Endothelial cell of umbilical vein (primary cell): ENCODE results near the gene CAMKMT. TPM values are rescaled to one million over a fixed set of nuclear protein-coding genes. Genes with fewer than 3 reads are reported as not detected.

Experiments used
- BruUV-seq: library from RNA; stranded (reverse); fragments of 400-500 nt; replicated peaks from 2 replicates; lab custom pipeline; 2021; lab: Mats Ljungman, UMichigan
- CTCF ChIA-PET: fragments of 300-600, 350-600 bp; sonication (Branson Sonifier 250); formaldehyde crosslinking; loops from one replicate; lab custom pipeline; 2021; ENCODE audit warnings: antibody characterized with exemption, inconsistent platforms; lab: Charles Lee
- POLR2A ChIA-PET: fragments of 300-600, 350-600 bp; sonication (Branson Sonifier 250); formaldehyde crosslinking; loops from one replicate; lab custom pipeline; 2021; ENCODE audit warnings: antibody characterized with exemption, inconsistent platforms; lab: Charles Lee
- DNase-seq: peaks from one replicate; pipeline ENCODE4 v3.0.0-alpha.2; 2011; ENCODE audit warnings: low read depth, low spot score
- FAIRE-seq: peaks from 2 replicates; lab custom pipeline; 2011; peaks lifted over from hg19 to GRCh38; lab: Jason Lieb, UNC
- H2AFZ ChIP-seq: 2 replicates; pipeline ENCODE4 v1.6.0; 2012; ENCODE audit warnings: low read depth, low read length, control low read depth, inconsistent platforms
- H3K27ac ChIP-seq: 2 replicates; pipeline ENCODE4 v1.5.1; 2011; ENCODE audit warnings: low read depth, mild to moderate bottlenecking, control low read depth, low read length, moderate library complexity; ENCODE audit not compliant: insufficient read depth
- H3K27me3 ChIP-seq, 2 experiments: 2 replicates each; pipeline versions ENCODE4 v1.6.0 to v1.6.1; 2011; ENCODE audit warnings: low read length in 2 of 2, mixed read lengths in 1 of 2; ENCODE audit not compliant: control insufficient read depth in 2 of 2, insufficient read depth in 2 of 2
- H3K36me3 ChIP-seq, 2 experiments: 2 replicates in 1 of 2; 3 replicates in 1 of 2; pipeline ENCODE4 v1.5.1; 2011; ENCODE audit warnings: low read length in 2 of 2, mild to moderate bottlenecking in 1 of 2, moderate library complexity in 1 of 2; ENCODE audit not compliant: control insufficient read depth in 2 of 2, insufficient read depth in 2 of 2; ENCODE audit errors: extremely low read depth in 1 of 2
- H3K4me1 ChIP-seq: 3 replicates; pipeline ENCODE4 v1.5.1; 2011; ENCODE audit warnings: mild to moderate bottlenecking, low read length; ENCODE audit not compliant: control insufficient read depth, insufficient read depth; ENCODE audit errors: extremely low read depth
- H3K4me2 ChIP-seq: 2 replicates; pipeline ENCODE4 v1.6.1; 2011; ENCODE audit warnings: low read length, control low read depth, mixed read lengths; ENCODE audit not compliant: insufficient read depth
- H3K4me3 ChIP-seq, 3 experiments: fragments of 200-600 bp in 1 of 3; sonication (generic), shearing (Covaris generic) in 1 of 3; replicated peaks in 1 of 3; 2 replicates each; pipeline ENCODE4 v1.5.1; 2011 to 2016; ENCODE audit warnings: control low read depth in 3 of 3, low read length in 3 of 3, mild to moderate bottlenecking in 2 of 3, inconsistent platforms in 1 of 3, low read depth in 1 of 3, moderate library complexity in 1 of 3; ENCODE audit not compliant: insufficient read depth in 1 of 3
- H3K79me2 ChIP-seq: 2 replicates; pipeline ENCODE4 v1.6.0; 2012; ENCODE audit warnings: low read length, inconsistent platforms; ENCODE audit not compliant: control insufficient read depth, insufficient read depth
- H3K9ac ChIP-seq: replicated peaks from 2 replicates; pipeline ENCODE3; 2011; ENCODE audit warnings: low read length, control low read depth; ENCODE audit not compliant: insufficient read depth; ENCODE audit errors: extremely low read depth
- H3K9me1 ChIP-seq: replicated peaks from 3 replicates; pipeline ENCODE4 v1.6.0; 2011; ENCODE audit warnings: mild to moderate bottlenecking, low read length; ENCODE audit not compliant: control insufficient read depth, insufficient read depth; ENCODE audit errors: extremely low read depth
- H3K9me3 ChIP-seq: replicated peaks from 2 replicates; pipeline ENCODE4 v1.5.1; 2012; ENCODE audit warnings: low read length, inconsistent platforms; ENCODE audit not compliant: control insufficient read depth, insufficient read depth
- H4K20me1 ChIP-seq: replicated peaks from 2 replicates; pipeline ENCODE3; 2011; ENCODE audit warnings: mild to moderate bottlenecking, low read length; ENCODE audit not compliant: control insufficient read depth, insufficient read depth; ENCODE audit errors: extremely low read depth
- EZH2 ChIP-seq: IDR thresholded peaks from 2 replicates; pipeline ENCODE4 v1.6.1; 2012; ENCODE audit warnings: borderline replicate concordance, low read depth, mild to moderate bottlenecking, moderate library complexity, low read length, inconsistent platforms; ENCODE audit not compliant: severe bottlenecking
- FOS ChIP-seq: IDR thresholded peaks from 2 replicates; pipeline ENCODE4 v1.6.1; 2011; ENCODE audit warnings: mild to moderate bottlenecking, low read length, moderate library complexity, borderline replicate concordance; ENCODE audit not compliant: insufficient read depth
- GATA2 ChIP-seq: IDR thresholded peaks from 2 replicates; pipeline ENCODE4 v1.7.0; 2011; ENCODE audit warnings: low read depth, mild to moderate bottlenecking, moderate library complexity, mixed read lengths, low read length; ENCODE audit not compliant: insufficient read length, insufficient read depth
- JUN ChIP-seq: IDR thresholded peaks from 2 replicates; pipeline ENCODE4 v1.6.1; 2011; ENCODE audit warnings: borderline replicate concordance, low read depth; ENCODE audit not compliant: insufficient read length, insufficient read depth
- MAX ChIP-seq: IDR thresholded peaks from 2 replicates; pipeline ENCODE4 v1.6.1; 2011; ENCODE audit not compliant: insufficient read depth, insufficient read length
- MYC ChIP-seq: IDR thresholded peaks from one replicate; pipeline ENCODE4 v1.6.1; 2011; ENCODE audit warnings: mild to moderate bottlenecking, low read depth, low read length
- POLR2A ChIP-seq: IDR thresholded peaks from 2 replicates; pipeline ENCODE4 v1.6.1; 2012; ENCODE audit warnings: low read depth, mild to moderate bottlenecking, control low read depth, low read length
- POLR2AphosphoS5 ChIP-seq: IDR thresholded peaks from 2 replicates; pipeline ENCODE4 v1.6.1; 2012; ENCODE audit warnings: low read depth, mild to moderate bottlenecking, control low read depth, low read length, moderate library complexity; ENCODE audit not compliant: insufficient read depth
- dilution Hi-C: fragments of 300-500 bp; cut with MboI; formaldehyde crosslinking; loops from one replicate; pipeline ENCODE4 v1.15.0; 2019; ENCODE audit warnings: low sequenced_read_pairs; ENCODE audit not compliant: extremely low pct_ligation_motif_present
- intact Hi-C: fragments of 100-400 bp; cut with micrococcal nuclease; formaldehyde crosslinking; loops from one replicate; pipeline ENCODE4 v1.10.0; 2022
- polyA plus RNA-seq, 4 experiments: library from polyadenylated mRNA; depleted of rRNA in 3 of 4; stranded (reverse) in 3 of 4; unstranded in 1 of 4; fragments of >200 nt; gene quantifications; 2 replicates each; pipeline versions ENCODE4 v1.2.1 to v1.2.3, GENCODE V29; 2011 to 2012; ENCODE audit warnings: missing spikeins in 1 of 4
- total RNA-seq: library from RNA; stranded (reverse); gene quantifications from 2 replicates; pipeline ENCODE4 v1.2.3, GENCODE V29; 2021
- TF ChIP-seq, protein P1 (sequence below), 2 donors: IDR thresholded peaks; 1 replicate in 1 of 2; 2 replicates in 1 of 2; pipeline ENCODE4 v1.5.1; 2011; ENCODE audit warnings: low read length in 2 of 2, mild to moderate bottlenecking in 2 of 2, moderate library complexity in 2 of 2, control low read depth in 1 of 2, inconsistent platforms in 1 of 2, low read depth in 1 of 2; ENCODE audit not compliant: insufficient read depth in 1 of 2; ENCODE audit errors: extremely low read depth in 1 of 2

The CAMKMT gene
- total and polyA plus RNA-seq, 2 donors (not counting 3 experiments of a cell fraction or from before 2014, with no cell fraction given), result 4.1 to 10.7 TPM

GRCh38 chr2:44479127-44479887 is 117.6 kb downstream of the CAMKMT start:
- CTCF ChIA-PET, result interaction anchor here (0.6 to 5.4 kb wide), 169 partner anchors 9 to 1390 kb away, joined by 3 to 172 read pairs (median 5); no protein-coding TSS in a partner anchor
- Histone ChIP-seq H3K27me3 (no peaks in the 10 kb centered on the region), H3K79me2 (no peaks in the 10 kb centered on the region), H3K36me3 (no peaks in the 10 kb centered on the region), H3K4me3 (no peak overlapping the region), H3K9me1 (no peaks in the 10 kb centered on the region), H3K9ac (no peak overlapping the region), H3K9me3 (no peaks in the 10 kb centered on the region), H3K4me1 (no peaks in the 10 kb centered on the region), H2AFZ (no peak overlapping the region), H4K20me1 (no peaks in the 10 kb centered on the region), H3K27ac (no peak overlapping the region), H3K4me2 (no peak overlapping the region)
- dilution Hi-C loops, result no loop called here
- intact Hi-C loops, result loop anchor here (1.0 kb wide), 7 partner anchors 87 to 476 kb away; no protein-coding TSS in a partner anchor
- FAIRE-seq (peak; percentile 88), DNase-seq (peak; percentile 89)
- POLR2A ChIA-PET, result no interaction called here
- no TSS peak for BruUV-seq
- no peak for TF ChIP-seq GATA2
- no peak for TF ChIP-seq POLR2AphosphoS5
- TF ChIP-seq, protein P1, sequence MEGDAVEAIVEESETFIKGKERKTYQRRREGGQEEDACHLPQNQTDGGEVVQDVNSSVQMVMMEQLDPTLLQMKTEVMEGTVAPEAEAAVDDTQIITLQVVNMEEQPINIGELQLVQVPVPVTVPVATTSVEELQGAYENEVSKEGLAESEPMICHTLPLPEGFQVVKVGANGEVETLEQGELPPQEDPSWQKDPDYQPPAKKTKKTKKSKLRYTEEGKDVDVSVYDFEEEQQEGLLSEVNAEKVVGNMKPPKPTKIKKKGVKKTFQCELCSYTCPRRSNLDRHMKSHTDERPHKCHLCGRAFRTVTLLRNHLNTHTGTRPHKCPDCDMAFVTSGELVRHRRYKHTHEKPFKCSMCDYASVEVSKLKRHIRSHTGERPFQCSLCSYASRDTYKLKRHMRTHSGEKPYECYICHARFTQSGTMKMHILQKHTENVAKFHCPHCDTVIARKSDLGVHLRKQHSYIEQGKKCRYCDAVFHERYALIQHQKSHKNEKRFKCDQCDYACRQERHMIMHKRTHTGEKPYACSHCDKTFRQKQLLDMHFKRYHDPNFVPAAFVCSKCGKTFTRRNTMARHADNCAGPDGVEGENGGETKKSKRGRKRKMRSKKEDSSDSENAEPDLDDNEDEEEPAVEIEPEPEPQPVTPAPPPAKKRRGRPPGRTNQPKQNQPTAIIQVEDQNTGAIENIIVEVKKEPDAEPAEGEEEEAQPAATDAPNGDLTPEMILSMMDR (IDR thresholded peaks at IDR 0.05; ENCODE audit: extremely low read depth in 1 of 2, insufficient read depth in 1 of 2, low read depth in 1 of 2, low read length in 2 of 2), result peak; percentile 97 to 99

GRCh38 chr2:44480068-44480467 is 118.3 kb downstream of the CAMKMT start:
- Histone ChIP-seq H3K4me1 (no peaks in the 10 kb centered on the region), H3K4me2 (no peak overlapping the region), H3K9me1 (no peaks in the 10 kb centered on the region), H3K27ac (no peak overlapping the region), H3K27me3 (no peaks in the 10 kb centered on the region), H3K79me2 (no peaks in the 10 kb centered on the region), H3K36me3 (no peaks in the 10 kb centered on the region), H2AFZ (no peak overlapping the region), H4K20me1 (no peaks in the 10 kb centered on the region), H3K4me3 (no peak overlapping the region), H3K9ac (no peak overlapping the region), H3K9me3 (no peaks in the 10 kb centered on the region)
- no TSS peak for BruUV-seq
- dilution Hi-C loops (no loop called here), intact Hi-C loops (no loop called here)
- DNase-seq (no peak), FAIRE-seq (no peak)
- TF ChIP-seq FOS, result no peak
- TF ChIP-seq POLR2AphosphoS5, result no peak
- TF ChIP-seq EZH2, result no peak
- no peak for TF ChIP-seq MAX
- TF ChIP-seq GATA2, result no peak
- no peak for TF ChIP-seq POLR2A
- TF ChIP-seq MYC, result no peak
- TF ChIP-seq JUN, result no peak
- TF ChIP-seq, protein P1 (IDR thresholded peaks at IDR 0.05; ENCODE audit: extremely low read depth in 1 of 2, insufficient read depth in 1 of 2, low read depth in 1 of 2, low read length in 2 of 2), result no peak
- POLR2A ChIA-PET, result no interaction called here
- CTCF ChIA-PET, result interaction anchor here (0.6 to 5.4 kb wide), 164 partner anchors 9 to 1389 kb away, joined by 3 to 172 read pairs (median 5); no protein-coding TSS in a partner anchor
